Kasumi-1 (cell line): Measurements from ENCODE around the gene STXBP5.

ENCODE experiments used
- DNase-seq, 2 experiments: peaks; one replicate each; lab custom pipeline; 2025; lab: John Stamatoyannopoulos, UW

STXBP5 gene

DNA sequence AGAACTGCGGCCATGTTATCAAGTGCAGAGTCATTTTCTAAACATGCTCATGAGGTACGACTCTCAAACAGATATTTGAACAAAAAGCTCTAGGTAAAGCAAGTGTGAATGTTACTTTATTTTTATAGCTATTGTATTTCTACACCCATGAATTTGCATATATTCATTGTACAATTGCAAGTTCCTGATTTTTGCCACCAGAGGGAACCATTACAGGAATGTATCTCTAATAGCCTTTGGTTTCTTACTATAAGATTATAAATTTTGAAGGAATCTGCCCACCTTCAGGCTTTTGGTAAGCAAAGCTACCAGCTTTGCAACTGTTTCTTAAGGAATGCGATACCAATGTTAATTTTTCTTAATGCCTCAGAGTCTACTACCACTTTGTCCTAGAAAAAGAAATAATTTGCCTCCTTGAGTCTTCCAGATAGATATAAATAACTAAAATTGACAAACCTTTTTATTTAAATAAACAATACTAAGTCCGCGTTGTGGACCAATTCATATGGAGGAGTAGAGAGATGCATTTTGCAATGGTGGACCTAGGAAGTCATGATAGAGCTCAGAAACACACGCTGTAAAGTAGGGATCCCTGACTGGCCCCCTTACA is 178.8 kb downstream of the STXBP5 start:
- DNase-seq = peak; percentile 54 to 61

DNA sequence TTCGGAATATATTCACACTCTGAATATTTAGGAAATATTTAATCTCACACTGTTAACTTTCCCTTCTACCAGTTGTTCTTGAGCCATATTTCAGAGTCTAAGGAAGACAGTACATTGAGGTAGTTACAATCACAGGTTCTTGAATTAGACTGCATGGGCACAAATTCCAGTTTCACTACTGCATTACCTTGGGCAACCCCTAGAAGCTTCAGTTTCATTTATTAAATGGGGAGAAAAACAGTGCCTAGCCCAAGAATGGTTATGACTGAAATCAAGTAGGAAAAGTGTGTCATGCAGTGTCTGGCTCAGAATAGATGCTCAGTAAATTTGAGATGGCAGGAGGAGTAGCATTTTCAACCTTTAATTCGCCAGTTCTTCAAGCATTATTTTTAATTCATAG is 179.8 kb downstream of the STXBP5 start:
- no peak for DNase-seq

DNA sequence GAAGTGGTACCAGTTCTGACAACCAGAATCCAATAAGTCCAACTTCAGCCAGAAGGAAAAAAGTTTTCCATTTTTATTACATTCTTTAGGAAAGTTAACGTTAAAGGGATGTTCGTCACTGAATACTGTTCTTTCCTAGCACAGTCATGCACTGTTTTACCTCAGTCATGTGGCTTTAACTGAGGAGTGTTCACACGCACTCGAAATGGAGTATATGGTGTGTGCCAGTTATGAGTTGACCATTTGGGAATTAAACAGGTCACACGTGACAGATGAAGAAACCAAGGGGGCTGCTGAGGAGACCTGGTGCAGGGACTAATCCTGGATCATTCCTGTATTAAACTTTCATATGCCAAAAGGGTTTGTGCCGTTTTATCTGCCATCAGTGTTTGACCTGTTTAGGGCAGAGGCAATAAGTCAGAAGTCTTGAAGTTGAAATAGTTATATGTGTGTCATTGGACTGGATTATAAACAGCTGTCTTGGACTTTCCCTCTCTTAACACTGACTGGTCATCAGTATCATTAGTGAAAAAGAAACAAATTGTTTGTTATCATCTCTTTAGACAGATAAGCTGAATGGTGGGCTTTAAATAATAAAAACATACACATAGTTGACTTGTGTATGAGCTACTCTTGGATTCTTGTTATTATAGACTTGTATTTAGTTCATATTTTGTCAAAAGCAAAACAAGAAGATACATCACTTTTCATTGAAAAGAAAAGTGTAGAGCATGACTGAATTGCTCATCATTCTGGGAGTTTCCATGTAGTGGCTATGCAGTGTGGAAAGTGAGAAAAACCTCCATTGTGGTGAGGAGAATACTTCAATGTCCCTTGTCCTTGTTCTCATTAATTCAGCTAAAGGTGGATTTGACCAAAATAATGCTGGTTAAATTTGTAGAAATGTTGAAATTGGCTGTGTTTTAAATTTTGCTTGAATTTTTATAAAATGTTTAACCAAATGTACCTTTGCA is 180.8 kb downstream of the STXBP5 start:
- DNase-seq = no peak

DNA sequence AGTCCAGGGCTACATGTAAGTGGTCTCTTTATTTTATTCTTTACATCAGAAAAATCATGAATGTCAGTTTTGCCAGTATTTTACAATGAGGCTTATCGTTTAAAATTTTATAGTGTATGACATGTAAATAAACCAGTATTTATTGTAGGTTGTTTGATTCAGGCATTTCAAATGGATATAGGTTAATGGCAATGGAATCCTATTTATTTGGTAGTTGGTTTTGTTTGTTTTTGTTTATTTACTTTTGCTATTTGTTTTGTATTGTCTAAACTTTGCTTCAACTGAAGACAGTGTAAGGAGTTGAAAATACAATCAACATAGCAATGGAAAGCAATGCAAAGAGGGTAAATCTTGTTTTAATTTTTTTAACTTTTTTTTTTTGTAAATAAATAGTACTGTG is 185.2 kb downstream of the STXBP5 start:
- DNase-seq = no peak

DNA sequence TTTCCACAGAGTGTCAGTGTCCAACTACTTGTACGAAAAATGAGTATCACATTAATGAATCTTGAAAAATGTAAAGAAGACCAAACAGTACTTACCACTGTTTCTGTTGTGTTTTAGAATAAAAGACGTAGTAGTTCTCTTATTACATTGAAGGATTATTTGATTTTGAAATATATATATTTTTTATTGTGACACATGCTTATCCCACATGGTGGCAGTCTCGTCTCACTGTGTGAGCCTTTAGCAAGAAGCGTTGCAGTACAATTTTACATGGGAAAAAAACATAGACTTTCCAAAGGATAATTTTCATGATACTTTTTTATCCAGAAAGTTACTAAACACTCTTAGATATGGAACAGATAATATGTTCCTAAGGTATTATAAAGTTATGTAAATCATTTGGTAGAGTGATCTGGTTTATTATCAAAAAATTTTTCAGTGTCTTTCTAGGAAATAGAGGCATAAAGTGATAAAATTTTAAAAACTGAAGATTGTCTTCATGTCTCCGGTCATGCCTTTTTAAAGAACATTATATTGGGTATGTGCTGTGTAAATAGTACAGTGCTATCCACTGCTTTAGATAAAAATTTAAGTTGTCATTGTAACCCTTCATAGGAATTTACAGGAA is 186.8 kb downstream of the STXBP5 start:
- peak; percentile 57 to 65 for DNase-seq

DNA sequence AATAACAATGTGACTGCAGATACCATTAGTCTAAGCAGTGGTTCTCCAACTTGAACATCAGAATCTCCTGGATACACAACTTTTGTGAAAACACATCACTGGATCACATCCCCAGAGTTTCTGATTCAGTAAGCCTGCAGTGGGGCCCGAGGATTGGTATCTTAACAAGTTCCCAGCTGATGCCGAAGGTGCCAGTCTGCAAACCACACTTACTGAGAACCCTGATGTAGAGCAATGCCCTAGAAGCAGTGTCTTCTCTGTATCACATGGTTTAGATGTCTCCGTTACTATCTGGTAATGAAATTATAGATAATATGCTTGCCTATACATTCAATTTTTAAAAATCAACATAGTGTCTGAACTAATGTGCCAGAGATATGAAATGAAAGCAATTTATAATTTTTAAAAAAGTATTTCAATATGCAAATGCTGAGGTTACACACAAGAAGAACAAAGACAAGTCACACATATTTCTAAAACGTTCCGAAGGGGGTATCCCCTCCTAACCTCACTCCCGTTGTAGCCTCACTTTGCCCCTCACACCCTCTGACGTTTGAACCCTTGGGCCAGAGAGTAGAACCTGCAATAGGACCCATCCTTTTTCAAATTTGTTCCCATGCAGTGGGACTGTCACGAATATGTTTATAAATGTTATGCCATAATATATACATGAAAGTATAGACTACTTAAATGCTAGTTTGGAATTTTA is 188.9 kb downstream of the STXBP5 start:
- no peak for DNase-seq

DNA sequence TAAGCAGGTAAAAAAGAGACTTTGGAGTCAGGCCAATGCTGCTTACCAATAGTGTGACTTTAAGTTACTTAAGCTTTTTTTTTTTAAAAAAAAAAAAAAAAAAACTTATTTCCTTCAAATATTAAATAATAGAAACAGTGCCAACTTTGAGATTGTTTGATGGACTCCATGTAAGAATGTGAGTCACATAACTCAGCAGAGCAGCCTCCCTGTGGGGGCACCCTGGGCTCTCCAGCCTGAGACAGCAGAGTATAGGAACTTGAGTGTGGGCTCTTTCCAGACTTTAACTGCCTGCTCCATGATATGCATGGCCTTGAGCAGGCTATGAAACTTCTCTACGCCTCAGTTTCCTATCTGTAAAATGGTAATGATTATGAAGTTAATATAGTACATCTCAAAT is 190.9 kb downstream of the STXBP5 start:
- DNase-seq = no peak

DNA sequence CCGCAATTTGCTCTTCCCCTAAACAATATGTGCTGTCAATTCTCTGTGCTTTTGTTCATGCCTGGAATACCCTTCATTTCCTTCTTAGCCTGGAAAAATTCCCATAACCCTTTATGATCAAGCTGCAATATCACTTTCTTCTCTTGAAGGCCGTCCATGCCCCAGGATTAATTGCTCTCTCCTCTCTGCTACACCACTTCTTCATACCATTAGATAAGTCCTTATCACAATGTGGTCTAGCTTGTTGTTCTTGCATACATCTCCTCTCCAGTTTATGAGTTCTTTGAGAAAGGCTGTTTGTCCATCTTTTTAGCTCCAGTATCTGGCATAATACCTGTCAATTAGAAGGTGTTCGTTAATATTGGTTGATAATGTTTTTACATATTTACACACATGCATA is 193.1 kb downstream of the STXBP5 start:
- no peak for DNase-seq

DNA sequence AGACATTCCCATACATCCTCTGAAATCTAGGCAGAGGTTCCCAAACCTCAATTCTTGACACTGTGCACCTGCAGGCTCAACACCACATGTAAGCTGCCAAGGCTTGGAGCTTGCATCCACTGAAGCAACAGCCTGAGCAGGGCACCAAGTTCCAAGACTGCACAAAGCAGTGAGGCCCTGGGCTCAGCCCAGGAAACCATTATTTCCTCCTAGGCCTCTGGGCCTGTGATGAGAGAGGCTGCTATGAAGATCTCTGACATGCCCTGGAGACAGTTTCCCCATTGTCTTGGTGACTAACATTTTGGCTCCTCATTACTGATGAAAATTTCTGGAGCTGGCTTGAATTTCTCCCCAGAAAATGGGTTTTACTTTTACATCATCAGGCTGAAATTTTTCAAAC is 196.8 kb downstream of the STXBP5 start:
- no peak for DNase-seq

DNA sequence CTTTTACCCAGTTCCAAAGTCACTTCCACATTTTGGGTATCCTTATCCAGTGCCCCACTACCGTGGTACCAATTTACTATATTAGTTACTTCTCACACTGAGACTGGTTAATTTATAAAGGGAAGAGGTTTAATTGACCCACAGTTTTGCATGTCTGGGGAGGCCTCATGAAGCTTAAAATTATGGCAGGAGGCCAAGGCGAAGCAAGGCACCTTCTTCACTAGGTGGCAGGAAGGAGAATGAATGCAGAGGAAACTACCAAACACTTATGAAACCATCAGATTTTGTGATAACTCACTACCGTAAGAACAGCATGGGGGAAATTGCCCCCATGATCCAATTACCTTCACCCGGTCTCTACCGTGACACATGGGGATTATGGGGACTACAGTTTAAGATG is 197.6 kb downstream of the STXBP5 start:
- no peak for DNase-seq

DNA sequence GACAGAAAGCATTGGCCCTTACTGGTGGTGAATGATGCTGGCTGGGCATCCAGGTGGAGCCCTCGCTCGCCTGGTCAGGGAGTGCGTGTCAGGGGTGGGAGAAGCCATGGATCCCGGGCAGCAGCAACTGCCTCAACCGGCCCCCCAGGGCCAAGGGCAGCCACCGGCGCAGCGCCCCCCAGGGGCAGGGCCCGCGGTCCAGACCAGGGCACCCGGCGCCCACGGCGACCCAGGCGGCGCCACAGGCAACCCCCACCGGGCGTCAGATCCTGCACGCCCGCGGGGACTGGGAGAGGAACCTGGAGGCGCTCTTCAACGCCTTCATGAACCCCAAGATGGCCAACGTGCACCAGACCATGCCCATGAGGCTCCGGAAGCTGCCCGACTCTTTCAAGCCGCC is 202.6 kb downstream of the STXBP5 start:
- DNase-seq = no peak

DNA sequence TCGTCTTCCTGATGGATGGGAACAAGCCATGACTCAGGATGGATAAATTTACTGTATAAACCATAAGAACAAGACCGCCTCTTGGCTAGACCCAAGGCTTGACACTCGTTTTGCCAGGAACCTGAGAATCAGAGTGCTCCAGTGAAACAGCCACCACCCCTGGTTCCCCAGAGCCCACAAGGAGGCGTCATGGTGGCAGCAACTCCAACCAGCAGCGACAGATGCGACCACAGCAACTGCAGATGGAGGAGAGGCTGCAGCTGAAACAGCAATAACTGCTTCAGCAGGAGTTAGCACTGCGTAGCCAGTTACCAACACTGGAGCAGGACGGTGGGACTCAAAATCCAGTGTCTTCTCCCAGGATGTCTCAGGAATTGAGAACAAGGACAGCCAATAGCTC is 203.4 kb downstream of the STXBP5 start:
- DNase-seq = no peak

DNA sequence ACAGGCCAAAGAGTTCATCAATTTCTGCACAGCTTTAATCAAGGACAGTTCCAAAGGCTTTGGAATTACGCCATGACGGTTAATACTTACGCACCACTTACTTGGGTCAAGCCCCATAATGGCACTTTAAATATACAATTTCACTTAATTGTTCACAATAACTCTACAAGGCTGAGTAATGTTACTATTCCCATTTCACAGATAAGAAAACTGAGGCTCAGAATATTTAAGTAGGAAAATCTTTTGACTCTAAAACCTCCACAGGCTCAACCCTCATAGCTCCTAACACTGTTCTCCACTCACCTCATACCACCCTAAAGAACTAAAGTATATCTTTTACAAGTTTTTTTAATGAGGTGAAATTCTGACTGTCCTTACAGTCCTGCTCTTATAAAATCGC is 212.4 kb downstream of the STXBP5 start:
- no peak for DNase-seq

DNA sequence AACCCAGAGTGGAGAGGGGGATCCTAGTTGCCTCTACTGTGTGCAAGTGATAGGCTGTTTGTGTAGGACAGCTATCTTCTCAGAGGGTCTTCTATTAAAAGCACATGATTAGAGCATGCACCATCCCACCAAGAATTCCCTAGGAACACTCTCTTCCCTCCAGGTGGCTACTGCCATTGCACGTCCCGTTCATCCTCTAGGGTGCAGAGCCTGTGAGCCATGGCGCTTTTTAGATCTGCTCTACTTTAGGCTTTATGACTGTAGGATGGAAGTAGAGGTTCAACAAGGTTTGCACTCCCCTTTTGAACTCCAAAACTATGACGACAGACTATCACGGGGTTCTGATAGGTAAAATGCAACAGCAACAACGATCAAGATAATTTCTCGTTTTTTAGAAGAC is 213.7 kb downstream of the STXBP5 start:
- no peak for DNase-seq

DNA sequence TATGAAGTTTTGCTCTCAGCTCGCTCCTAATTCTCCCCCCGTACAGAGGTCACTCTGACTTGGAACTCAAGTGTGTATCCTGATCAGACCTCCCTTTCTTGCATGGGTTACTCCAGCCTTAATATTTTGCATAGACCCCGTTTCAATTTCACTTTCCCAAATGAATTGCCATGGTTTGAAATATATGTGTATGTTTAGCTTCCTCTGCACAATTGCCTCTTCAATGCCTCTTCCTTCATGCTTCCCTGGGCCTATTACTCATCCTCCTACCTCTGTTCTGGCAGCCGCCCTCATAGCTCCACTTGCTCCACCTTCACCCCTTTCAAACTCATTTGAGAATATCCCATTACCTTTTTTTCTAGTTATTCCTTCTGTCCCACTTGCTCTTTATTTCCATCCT is 214.3 kb downstream of the STXBP5 start:
- no peak for DNase-seq

DNA sequence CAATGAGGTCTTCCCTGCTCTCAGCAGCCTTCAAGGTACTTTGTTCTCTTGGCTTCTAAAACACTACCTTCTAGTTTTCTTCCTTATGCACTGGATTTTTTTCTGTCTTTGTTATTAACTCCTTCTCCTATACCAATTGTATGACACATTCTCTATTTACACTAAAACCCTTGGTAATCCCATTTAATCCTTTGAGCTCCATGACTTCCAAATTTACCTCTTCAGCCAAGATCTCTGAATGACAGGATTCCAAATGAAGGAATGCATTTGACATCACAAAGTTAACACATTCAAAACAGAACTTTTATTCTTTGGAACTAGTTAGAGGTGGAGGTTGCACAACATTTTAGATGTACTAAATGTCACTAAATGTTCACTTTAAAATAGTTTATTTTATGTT is 217.7 kb downstream of the STXBP5 start:
- DNase-seq = no peak

DNA sequence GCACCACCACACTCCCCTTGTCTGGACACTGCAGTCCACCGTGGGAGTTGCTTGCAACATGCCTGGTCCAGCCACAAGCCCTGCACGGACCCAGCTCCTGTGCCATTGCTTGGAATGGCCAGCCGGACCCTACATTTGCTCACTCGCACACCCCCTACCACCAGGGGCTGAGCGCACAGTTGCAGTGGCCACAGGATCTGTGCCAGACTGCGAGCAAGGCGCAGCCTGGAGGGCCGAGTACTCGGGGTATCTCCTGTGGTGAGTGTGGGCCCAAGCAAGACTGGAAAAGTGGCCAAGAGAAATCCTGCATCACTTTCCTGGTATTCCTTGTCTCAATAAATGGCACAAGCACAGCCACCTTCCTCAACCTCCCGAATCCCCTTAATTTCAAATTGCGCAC is 218.9 kb downstream of the STXBP5 start:
- no peak for DNase-seq

DNA sequence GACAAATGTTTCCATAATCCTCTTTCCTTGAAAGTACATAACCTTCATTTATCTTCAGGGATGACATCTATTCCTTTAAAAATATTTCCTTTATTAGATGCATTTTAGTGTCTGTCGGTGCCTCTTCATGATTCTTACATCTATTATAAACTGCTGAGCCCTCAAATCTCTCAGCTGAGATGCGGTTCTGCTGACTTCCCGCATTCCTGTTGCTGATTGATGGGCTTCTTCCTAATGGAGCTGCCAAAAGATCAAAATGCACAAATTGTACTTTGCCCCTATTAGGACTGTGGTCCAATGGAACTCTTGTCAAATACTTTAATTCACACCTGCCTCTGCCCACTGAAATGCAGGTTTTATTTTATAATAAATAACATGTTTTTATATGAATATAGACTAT is 225.6 kb downstream of the STXBP5 start:
- no peak for DNase-seq

DNA sequence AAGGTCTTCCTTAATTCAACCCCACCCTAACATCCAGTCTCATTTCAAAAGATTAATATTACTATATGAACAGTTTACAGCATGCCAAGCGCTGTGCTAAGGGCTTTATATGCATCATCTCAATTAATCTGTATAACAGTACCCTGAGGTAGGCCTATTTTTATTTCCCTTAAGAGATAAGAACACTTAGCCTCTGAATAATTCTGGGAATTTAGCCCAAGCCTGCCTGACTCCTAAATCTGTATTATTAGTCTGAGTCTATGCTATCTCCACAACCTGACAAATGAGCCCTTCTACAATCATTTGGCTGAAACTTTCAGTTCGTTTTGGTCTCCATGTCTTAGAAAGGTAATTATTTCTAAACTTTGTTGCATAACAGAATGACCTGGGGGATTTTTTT is 226.6 kb downstream of the STXBP5 start:
- DNase-seq = no peak

DNA sequence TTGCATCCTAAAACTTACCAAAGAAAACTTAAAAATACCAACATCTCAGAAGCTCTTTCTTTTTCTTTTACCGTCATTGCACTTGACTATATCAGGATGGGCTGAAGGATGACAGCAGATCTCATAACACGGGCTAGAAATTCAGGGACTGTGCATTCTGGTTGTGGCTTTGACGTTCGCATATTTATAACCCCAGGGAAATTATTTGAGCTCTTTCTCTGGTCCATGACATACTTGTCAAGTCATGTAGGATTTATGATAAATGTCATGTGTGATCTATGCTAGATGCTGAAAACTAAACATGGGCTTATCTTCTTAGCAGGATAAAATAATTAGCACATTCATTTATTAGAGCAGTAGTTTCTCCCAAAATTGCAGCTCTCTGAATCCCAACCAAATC is 229.9 kb downstream of the STXBP5 start:
- DNase-seq = no peak

DNA sequence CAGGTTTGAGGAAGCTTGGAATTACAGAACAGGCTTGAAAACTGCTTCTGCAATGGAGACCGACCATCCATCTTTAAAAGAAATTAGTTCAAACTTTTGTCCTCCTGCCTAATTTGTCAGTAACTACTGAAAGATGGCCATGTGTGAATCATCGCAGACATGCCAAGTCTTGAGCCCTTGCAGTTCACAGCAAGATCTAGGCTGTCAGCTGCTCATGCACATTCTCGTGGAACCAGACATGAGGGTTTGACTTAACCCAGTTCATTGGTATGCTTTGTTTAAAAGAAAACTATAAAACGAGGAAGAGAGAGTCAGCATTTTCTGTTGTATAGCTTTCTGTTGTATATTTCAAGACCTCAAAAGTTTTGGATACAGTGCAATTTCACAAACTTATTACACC is 230.3 kb downstream of the STXBP5 start:
- no peak for DNase-seq

DNA sequence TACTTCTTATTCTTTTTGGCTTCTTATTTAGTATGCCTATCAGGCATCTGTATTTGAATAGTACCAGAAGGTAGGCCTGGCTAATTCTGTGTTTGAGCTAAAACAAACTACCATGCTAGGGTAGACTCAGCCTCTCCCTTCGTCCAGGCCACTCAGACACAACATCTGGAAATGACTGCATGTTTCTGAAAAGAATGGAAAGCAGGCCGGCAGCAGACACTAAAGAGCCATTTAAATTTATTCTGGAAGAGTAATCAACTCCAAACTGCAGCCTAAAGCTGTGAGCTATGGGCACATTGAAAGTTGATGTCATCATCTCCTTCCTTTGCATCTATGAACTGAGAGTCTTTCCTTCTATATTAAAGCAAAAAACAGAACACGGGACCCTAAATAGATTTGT is 233.4 kb downstream of the STXBP5 start:
- DNase-seq = no peak
